T-helper 2 cell (primary cell): Measurements from ENCODE around the gene WDFY3.
"Not testable (repeated sequence)": the region's sequence is repeated elsewhere in the genome, so short reads cannot be mapped to it uniquely, and the experiment has no call there.

Source experiments
- DNase-seq, 5 experiments: peaks; one replicate each; pipeline versions ENCODE4 v3.0.0 to v3.0.0-alpha.2; 2012 to 2022

Gene WDFY3

DNA sequence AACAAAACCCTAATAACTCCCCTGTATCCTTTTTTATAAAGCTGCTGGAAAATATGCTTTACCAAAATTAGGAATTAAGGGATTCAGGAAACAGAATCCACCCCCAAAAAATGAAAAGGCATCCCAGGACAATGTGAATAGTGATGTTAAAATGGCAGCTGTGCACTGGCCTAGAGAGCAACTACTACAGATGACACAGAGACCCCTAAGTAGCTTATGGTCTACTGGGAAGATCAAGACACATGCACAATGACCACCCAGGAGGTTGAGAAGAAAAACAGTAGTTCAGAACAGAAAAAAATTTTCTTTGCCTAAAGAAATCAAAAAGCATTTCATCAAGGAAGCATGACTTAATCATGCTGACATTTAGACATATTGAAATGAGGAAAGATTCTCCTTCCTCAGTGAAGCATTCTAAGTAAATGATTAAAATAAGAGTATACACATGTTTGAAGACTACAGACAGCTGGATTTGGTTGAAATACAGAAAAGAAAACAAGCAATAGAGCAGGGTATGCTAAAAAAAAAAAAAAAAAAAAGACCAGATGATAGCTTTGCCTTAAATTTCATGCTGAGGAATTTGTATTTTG lies 117.3 kb downstream of the WDFY3 start:
- no peak for DNase-seq

DNA sequence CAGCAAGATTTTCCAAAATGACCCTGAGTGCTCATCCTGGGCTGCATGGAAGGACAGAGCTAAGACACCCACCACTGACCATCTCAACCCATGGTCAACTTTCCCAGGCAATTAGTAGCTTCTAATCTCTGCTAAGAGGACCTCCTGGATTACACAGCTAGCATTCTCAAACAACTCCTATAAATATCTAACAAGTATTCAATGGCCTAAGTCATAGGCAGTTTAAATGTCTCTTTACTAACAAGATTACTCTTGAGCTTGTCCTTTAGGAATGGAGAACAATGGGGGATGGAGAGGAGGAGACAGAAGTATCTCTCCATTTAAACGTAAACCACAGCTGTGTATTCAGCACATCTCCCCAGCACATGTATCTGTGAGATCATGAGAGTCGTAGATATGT lies 118.1 kb downstream of the WDFY3 start:
- DNase-seq, result no peak

DNA sequence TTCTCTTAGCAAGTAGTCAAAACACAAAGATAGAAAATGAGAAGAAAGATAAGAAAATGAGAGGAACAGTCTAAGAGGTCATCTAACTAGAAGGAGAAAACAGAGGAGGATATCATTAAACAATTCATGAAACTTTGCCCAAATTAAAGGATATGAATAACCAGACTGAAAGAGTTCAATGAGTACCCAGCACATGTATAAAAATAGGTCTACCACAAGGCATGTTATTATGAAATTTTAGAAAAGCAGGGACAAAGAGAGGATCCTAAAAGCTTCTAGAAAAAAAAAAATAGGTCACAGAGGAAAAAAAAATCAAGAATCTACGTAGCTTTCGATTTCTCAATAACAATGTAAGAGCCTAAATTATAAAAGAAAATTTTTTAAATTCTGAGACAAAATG lies 118.5 kb downstream of the WDFY3 start:
- DNase-seq, result no peak

DNA sequence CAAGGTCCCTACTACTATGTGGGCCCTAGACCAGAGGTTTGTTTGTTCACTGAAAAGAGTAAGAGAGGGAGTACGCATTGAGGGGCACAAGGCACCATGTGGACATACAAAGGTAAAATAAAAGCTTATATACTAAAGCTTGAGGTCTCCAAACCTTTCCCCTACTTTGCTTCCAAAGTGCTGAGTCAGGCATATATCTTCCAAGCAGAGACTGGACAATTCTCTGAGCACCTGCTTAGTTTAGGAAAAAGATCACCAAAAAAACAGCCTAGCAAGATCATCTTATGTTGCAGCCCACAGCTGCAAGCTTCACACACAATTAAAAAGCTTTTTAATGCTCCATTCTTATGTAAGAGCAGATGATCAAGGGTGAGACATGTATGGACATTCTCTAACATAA lies 119.5 kb downstream of the WDFY3 start:
- no peak for DNase-seq

DNA sequence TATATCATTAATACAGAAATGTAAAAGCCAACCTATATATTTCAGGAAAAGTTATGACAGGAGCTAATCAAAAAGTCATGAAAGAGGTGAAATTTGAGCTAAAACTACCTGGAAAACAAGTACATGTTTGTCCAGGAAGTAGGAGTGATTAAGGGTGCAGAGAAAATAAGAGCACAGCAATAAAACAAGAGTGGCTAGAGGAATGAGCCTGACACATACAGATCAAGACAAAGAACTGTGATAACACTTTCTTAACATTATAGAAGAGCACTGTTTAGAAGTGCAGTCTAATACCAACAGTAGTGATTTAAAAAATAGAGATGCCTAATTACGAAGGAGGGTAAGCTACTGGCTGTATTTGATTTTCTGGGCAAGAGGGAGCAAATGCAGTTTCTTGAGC lies 125.1 kb downstream of the WDFY3 start:
- DNase-seq, result no peak

DNA sequence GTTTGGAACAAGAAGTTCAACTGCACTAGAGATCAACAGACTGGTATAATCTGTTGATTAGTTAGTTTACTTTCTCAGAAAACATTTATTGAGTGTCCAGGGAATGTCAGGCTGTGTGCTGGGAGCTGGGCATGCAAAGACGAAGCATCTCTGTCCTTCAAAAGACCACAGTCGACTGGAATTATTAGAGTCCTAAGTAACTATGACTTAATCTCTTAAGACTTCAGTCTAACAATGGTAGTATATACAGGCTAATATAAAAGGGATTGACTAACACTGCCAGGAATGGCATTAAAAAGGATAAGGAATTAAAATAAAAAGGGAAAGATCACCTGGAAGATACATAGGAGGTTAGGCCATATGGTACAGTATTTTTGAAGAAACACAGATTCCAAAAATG lies 128.7 kb downstream of the WDFY3 start:
- no peak for DNase-seq

DNA sequence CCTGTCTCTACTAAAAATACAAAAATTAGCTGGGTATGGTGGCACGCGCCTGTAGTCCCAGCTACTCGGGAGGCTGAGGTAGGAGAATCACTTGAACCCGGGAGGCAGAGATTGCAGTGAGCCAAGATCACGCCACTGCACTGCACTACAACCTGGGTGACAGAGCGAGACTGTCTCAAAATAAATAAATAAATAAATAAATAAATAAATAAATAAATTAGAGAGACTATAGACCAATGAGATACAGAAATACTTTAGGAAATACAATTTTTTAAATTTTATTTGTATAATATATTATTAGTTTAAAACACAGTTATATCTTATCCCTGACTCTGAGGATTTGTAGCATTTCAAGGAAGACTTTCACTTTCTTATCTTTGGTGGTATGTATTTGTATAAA lies 136.9 kb downstream of the WDFY3 start:
- not testable (repeated sequence) for DNase-seq

DNA sequence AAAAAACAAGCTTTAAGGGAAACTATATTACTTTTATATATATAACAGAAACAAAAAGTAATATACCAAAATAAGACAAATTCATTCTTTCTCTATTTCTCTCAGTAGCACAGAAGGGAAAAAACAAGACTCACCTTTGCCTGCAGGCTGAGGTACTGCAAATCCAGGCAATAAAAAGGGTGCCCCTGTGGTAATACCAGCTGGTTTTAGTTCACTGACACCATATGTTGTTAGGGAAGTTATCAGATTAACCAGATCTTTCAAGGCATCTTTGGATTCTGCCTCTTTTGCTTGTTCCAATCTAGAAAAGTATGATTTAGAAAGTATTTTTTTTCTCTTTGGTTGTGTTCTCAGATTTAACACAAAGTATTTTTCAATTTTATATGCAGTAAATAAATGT lies 139.8 kb downstream of the WDFY3 start:
- DNase-seq, result no peak

DNA sequence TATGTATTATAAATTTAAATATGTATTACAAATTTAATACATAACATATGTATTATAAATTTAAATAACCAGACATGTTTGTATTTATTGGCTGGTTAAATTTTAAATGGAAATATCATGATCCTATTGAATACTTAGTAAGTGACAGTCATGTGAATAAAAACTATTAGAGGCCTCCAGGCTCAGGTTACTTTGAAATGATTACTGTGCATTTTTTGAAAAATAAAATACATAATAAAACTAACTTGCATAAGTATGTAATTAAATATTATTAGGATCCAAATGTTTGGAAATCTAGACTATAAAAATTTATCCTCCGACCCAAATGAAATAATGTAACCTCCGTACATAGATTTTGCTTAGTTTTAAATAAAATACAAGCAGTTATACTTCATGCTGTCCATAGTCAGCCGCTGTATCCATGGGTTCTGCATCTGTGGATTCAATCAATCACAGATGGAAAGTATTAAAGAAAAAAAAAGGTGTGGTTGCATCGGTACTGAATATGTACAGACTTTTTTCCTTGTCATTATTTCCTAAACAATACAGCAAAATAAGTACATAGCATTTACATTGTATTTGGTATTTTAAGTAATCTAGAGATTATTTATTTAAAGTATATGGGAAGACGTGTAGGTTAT lies 140.7 kb downstream of the WDFY3 start:
- DNase-seq, result no peak

DNA sequence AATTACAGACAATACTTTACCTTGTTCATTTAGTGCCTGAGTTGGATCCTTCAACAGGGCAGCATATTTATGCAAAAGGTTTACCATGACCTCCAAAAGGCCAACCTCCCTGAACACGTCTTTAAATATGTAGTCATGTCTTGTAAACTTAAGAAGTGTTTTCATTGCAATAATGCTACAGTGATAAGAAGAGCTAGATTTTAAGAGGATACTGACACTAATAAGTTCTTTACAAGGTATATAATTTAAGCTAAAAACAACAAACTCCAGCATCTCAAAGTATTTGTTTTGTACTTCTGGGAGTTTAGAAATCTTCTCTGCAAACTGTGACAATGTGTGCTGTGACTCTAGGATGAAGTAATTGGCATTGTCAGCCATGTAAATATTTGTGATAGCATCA lies 145.4 kb downstream of the WDFY3 start:
- DNase-seq, result no peak

DNA sequence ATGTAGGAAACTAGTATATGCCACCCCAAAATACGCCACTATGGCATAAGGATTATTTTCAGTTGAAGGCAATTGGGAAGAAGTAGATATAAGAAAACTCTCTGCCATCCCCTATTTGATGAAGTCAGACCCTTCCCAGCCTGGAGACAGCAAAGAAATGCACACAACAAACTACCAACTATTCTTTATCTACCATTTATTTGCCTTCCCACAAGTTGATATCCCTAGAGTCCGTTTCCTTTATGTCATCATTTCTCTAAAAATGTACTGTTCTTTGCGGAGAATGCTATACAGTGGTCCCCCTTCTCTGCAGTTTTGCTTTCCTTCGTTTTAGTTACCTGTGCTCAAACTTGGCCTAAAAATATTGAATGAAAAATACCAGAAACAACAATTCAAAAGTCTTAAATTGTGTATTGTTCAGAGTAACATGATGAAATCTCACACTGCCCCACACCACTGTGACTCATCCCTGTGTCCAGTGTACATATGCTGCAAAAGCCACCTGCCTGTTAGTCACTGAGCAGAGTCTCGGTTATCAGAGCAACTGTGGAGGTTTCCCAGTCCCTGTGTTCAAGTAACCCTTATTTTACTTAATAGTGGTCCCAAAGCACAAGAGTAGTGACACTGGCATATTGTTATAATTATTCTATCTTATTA lies 152.3 kb downstream of the WDFY3 start:
- no peak for DNase-seq

DNA sequence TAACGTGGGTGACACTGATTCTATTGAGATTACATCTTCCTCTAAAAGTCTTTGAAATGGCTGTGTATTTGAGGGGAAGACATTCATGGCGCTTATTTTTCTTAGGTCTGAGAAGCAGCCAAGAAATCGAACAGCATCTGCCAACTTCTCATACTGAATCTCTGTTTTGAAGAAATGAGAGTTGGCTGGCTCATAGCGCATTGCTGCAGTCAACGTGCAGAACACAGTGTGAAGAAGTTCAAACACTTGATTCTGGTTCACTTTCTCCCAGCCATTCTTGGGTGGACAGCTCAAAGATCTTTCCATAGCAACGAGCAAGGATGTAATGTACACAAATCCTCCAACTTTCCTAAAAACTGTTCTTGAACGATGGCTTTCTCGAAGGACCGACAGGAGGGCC lies 156.5 kb downstream of the WDFY3 start:
- no peak for DNase-seq

DNA sequence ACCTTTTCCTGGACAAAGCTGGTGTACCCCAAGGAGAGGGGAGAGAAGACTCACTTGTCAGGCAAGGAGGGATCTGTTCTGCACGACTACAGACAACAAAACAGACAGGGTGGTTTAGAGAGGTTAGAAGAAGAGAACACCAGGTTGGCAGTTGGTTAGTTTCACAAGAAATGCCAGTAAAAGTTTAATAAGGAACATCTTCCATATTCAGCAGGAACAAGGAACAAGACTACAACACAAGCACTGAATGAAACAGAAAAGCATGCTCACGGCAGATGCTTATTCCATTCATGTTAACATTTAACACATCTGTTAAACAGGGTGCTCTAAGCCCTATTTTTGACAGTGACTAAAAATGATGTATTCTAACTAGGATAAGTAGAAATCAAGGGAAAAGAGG lies 158.2 kb downstream of the WDFY3 start:
- no peak for DNase-seq

DNA sequence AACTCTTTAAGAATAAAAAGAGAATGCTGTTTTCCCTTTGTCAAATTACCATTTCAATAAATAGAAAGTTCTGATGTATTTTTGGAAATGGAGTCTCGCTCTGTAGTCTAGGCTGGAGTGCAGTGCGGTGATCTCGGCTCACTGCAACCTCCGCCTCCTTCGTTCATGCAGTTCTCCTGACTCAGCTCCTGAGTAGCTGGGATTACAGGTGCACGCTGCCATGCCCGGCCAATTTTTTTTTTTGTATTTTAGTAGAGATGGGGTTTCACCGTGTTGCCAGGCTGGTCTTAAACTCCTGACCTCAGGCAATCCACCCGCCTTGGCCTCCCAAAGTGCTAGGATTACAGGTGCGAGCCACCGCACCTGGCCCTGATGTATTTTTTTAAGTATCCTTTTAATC lies 159.9 kb downstream of the WDFY3 start:
- not testable (repeated sequence) for DNase-seq

DNA sequence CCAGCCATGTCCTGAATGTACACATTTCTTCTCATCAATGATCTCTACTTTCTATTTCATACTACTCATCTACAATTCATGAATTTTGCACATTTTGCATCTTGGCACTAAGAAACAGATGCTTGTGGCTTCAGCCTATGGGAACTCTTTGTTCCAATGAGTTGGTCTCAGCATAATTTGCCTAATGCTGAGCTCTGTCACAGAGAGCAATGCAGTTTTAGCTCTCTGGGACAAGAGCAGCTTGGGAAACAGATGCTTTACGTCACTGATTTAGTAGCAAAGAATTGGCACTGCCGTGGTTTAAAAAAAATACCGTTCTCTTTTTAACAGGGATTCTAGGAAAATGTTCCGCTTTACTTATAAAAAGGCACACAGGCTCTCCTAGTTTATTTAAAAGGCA lies 162.4 kb downstream of the WDFY3 start:
- no peak for DNase-seq

DNA sequence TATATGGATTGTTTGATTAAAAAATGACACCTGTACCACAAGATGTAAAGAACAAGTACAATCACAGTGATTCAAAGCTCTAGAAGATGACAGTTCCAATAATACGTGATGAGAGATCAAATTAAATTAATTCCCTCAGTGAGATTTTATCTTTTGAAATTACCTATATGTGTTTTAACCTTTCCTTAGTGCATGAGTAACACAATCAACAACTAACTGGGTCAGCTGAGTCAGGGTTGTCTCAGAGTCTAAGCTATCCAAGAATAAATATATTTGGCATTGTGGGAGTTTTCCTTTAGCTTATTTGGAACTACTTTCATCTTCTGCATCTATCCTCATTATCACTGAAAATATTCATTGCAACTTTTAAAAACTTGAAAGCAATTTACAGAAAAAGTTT lies 162.8 kb downstream of the WDFY3 start:
- no peak for DNase-seq

DNA sequence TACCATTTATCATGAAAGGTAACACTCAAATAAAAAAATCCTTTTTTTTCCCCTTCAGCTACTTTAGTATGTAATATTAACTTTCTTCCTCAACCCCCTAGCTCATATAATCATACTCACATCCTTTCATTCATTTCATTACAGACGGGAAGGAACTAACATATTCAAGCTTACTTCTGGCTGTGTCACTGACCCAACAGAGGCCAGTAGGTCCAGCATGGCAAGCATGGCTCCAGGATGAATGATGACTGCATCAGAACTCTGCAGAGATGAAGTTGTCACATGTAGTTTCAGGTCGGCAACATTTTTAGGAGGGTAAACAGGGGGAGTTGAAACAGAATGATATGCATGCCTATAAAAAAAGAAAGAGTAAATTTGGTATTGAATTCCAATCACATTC lies 163.4 kb downstream of the WDFY3 start:
- no peak for DNase-seq

DNA sequence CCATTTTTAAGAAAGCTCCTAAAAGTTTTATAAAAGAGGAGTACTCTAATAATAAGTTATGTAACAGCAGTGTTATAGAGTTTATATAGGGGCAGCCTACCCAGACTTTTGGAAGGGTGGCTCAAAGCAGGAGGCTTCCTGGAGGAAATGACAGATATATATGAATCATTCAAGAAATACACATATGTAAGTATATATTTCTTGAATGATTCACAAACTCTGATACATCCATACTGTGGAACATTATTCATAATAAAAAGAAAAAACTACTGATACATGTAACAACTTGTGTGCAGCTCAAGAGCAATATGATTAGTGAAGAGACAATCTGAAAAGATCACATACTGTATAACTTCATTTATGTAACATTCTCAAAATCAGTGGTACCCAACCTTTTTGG lies 166.2 kb downstream of the WDFY3 start:
- DNase-seq, result no peak

DNA sequence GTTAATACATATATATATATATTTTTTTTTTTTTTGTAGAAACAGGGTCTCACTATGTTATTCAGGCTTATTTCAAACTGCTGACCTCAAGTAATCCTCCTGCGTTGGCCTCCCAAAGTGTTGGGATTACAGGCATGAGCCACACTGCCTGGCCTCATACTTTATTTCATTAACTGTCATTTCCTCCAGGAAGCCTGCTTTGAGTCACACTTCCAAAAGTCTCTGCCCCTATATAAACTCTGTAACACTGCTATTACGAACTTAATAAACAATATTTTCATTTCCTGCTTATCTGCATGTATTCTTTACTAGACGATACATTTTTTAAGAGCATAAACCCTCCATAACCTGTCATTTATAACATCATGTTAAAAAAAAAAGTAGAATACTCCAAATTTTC lies 167.2 kb downstream of the WDFY3 start:
- no peak for DNase-seq

DNA sequence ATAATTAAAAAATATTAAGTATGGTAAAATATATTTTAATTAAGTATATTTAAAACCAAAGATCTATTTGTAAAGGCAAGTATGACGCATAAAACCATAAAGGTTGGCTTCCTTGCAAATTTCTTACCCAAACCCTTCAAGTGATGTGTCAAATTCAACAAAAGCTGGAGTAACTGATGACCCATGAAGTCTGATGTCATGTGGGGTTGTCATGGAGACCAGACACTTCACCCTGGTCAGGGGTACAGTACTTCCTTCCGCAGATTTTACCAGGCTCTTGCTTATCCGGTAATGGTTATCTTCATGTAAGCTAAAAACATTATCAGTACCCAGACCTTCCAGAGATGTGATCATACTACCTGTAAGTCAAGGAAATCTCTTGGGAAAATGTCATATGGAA lies 170.1 kb downstream of the WDFY3 start:
- no peak for DNase-seq

DNA sequence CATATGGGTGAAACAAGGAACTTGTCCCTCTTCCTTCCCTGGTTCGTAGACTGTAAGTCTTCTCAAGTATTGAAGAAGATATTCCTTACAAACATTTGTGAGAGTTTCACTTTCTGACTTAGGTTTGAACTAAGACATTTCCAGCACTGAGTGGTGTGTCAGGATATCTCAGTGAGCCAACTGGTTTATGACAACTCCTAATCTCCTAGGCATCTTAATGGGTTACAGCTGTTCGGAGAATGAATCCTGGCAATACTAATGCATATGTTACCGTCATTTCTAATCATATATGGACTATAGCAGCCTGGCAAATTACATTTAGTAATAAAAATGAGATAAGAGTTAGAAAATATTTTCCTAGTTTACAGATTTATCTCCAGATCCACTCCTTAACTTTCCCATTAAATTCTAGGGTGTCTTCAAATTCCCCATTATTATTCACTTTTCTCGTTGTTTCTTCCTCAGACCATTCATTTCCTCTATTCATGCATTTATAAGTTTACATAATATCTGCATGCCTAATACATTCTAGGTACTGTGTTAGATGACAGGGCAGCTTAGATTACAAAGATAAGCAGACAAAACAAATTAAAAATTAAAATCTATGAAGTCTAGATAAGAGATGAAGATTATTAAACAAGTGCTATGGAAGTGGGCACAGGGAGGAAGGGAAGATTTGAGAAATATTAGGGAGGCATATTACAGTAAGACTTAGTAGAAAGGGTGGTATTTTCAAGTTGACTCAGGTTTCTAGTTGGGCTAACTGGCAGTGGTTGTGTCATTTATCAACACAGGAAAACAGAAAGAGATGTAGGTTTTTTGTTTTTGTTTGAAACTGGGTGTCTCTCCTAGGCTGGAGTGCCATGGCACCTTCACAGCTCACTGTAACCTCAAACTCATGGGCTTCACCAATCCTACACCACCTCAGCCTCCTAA lies 173.9 kb downstream of the WDFY3 start:
- peak in 1 of 5 experiments; percentile 1 for DNase-seq

DNA sequence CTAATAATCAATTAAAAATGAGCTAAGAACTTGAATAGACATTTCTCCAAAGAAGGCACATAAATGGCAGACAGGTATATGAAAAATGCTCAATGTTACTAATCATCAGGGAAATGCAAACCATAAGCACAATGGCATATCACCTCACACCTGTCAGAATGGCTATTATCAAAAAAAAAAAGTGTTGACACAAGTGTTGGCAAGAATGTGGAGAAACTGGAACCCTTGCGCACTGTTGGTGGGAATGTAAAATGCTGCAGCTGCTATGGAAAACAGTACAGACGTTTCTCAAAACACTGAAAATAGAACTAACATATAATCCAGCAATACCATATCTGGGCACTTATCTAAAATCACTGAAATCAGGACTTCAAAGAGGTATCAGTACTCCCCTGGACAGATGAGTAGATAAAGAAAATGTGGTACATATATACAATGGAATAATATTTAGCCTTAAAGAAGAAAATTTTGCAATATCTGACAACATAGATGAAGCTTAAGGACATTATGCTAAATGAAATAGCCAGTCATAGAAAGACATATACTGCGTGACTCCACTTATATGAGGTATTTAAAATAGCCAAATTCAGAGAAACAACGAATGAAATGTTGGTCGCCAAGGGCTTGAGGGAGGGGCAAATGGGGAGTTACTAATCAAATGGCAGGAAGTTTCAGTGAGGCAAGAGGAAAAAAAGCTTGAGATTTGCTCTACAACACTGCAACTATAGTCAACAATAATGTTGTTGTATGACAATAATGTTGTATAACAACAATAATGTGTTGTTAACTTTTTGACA lies 175.5 kb downstream of the WDFY3 start:
- DNase-seq, result no peak

DNA sequence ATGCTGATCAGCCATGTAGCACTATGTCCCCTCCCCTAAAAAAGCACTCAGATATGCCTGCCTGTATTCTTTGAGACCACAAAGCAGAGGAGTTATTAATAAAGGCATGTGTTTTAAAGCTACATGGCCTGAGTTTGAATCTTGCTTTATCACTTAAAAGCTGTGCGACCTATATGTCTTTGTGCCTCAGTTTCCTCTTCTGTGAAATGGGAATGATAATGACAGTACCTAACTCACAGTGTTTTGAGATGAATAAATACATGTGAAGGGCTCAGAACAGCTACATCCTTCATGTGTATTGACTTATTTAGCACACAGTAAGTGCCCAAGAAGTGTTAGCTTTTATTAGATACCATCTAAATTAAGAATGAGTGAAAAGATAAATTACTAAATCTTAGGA lies 180.0 kb downstream of the WDFY3 start:
- no peak for DNase-seq
